Sigmoid colon (tissue), 4 donors: ENCODE results near the gene TSPAN5.

ENCODE experiments used
- EP300 ChIP-seq, 4 donors: sonication (generic); formaldehyde crosslinking; IDR thresholded peaks; one replicate each; pipeline ENCODE4 v1.6.1; 2017; ENCODE audit warnings: antibody characterized with exemption in 4 of 4
- POLR2A ChIP-seq, 2 donors: fragments of 450-650 bp; IDR thresholded peaks; one replicate each; pipeline ENCODE4 v1.6.1; 2016; ENCODE audit warnings: antibody characterized with exemption in 2 of 2, mild to moderate bottlenecking in 2 of 2, moderate library complexity in 2 of 2
- POLR2AphosphoS5 ChIP-seq, 4 donors: sonication (generic); formaldehyde crosslinking; IDR thresholded peaks; one replicate each; pipeline ENCODE4 v1.6.1; 2017; ENCODE audit warnings: antibody characterized with exemption in 4 of 4
- TF ChIP-seq, protein P1 (sequence below), 4 experiments: fragments of 450-650 bp in 3 of 4; fragments of 200-600 bp in 1 of 4; IDR thresholded peaks; one replicate each; pipeline ENCODE4 v1.5.1; 2016 to 2019; ENCODE audit warnings: antibody characterized with exemption in 4 of 4, mild to moderate bottlenecking in 3 of 4, moderate library complexity in 2 of 4

DNA sequence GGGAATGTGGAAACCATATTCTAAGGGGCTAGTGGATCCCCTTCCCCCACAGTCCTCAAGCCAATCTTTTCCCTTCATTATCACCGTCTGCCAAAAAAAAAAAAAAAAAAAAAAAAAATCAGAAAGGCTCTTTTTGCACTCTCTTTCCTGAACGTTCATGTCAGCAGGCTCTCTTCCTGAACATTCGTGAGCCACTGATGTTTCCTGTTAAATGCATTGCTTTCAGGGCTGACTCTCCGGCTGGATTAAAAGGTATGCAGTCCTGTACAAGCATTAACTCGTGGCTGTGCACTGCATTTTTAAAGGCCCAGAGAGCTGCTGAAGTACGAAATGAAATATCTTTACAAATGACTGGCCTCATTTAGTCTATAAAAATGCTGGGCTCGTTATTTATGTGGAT lies 34.0 kb upstream of the TSPAN5 start:
- TF ChIP-seq, protein P1, sequence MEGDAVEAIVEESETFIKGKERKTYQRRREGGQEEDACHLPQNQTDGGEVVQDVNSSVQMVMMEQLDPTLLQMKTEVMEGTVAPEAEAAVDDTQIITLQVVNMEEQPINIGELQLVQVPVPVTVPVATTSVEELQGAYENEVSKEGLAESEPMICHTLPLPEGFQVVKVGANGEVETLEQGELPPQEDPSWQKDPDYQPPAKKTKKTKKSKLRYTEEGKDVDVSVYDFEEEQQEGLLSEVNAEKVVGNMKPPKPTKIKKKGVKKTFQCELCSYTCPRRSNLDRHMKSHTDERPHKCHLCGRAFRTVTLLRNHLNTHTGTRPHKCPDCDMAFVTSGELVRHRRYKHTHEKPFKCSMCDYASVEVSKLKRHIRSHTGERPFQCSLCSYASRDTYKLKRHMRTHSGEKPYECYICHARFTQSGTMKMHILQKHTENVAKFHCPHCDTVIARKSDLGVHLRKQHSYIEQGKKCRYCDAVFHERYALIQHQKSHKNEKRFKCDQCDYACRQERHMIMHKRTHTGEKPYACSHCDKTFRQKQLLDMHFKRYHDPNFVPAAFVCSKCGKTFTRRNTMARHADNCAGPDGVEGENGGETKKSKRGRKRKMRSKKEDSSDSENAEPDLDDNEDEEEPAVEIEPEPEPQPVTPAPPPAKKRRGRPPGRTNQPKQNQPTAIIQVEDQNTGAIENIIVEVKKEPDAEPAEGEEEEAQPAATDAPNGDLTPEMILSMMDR (IDR thresholded peaks at IDR 0.05) = no peak
- TF ChIP-seq POLR2AphosphoS5 (IDR thresholded peaks at IDR 0.05) = no peak
- no peak for TF ChIP-seq POLR2A (IDR thresholded peaks at IDR 0.05)
- no peak for TF ChIP-seq EP300 (IDR thresholded peaks at IDR 0.05)
